GM18858 (cell line): ENCODE measurements around the gene CXCR2.
"Not testable (repeated sequence)": the region's sequence is repeated elsewhere in the genome, so short reads cannot be mapped to it uniquely, and the experiment has no call there.

Experiments
- ATAC-seq: cut with Tn5 transposase; IDR thresholded peaks from one replicate; pipeline ENCODE4 v1.9.1; 2021; ENCODE audit not compliant: unreplicated experiment

The CXCR2 gene

DNA sequence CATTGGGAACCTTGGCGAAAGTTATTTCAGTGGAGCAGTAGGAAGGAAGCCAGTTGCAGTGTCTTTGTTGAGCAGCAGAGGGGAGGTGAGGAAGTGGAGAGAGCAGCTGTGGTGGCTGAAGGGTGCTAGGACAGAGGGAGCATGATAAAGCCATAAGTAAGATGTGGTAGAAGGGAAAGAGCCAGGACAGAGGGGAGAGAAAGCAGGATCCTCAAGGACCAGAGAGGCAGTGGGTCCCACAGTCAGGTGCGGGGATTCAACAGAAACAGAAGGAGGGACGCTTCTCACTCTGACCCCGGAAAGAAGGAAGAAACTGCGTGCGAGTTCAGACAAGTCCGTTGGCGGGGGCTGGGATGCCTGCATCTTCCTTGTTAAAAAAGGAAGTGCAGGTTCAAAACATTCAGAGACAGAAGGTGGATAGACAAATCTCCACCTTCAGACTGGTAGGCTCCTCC lies at the start of gene CXCR2:
Gene CXCR2 (plus strand): TSS at position 403 of the 455 bp plus-strand sequence. CDS start 8,774 bp downstream, outside the sequence.
- no peak for ATAC-seq

DNA sequence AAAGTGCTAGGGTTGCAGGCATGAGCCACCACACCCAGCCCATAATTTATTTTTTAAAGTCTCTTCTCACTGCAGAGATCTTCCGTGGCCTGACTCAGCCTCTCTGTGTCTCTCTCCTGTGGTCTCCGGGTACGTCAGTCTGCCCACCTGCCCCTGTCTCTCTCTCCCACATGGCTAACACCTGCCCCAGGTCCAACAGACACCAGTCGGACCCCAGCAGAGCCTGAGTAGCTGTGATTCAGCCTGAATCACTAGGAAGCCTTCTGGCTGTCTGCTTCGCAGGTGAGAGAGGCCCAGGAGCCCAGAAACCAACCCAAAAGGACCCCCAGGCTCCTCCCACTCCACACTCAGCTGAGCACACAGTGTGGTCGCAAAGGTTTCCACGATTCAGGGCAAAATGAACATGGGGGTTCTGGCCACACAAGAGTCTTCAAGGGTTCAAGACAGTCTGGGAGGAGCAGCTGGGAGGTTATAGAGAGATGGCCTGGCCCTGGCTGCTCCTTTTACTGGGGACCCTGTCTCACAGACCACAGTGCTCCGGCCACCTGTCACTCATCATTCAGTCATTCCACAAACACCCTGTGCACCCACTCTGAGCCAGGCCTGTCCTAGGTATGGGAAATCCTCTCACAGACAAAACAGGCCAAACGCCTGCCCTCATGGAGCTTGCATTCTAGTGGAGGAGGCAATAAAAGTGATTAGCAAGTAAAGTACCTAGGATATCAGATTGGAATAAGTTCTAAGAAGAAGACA lies 48.2 kb upstream of the CXCR2 start:
- no peak for ATAC-seq

DNA sequence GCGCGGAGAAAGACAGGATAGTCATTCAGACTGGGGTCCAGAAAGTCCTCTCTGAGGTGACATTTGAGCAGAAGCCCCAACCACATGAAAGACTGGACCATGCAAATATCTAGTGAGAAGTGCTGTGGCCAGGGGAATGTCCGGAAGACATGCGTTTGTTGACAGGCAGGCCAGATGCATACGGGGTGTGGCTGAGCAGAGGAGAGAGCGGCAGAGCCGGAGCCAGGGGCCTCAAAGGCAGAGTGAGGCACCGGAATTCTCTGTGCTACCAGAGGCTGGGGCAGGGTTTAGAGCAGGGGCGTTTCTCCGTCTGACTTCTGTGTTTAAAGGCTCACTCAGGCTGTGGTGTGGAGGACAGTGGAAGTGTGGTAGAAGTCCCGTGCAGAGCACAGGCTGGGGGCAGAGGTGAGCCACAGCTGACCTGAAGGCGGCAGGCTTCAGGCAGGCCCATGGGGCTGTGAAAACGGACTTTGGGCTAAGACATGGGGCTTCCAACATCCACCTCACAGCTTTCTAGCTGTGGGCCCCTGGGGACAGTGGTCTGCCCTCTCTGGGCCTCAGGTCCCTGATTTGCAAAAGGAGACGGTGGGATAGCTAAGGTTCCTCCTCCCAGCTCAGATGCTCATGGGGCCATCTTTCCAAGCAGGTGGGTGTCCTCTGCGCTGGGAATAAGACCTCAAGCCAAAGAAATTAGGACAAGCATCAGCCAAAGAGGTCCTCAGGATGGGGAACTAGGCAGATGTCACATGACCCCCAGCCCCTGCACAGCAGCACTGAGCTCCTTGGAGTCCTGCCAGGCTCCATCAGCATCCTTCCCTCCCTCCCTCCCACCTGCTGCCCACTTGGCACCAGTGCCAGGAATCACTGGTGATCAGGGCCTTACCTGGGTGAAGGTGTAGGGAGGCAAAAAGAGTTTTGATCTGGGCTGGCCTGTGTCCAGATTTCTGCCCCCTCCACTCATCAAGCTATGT lies 45.6 kb upstream of the CXCR2 start:
- no peak for ATAC-seq

DNA sequence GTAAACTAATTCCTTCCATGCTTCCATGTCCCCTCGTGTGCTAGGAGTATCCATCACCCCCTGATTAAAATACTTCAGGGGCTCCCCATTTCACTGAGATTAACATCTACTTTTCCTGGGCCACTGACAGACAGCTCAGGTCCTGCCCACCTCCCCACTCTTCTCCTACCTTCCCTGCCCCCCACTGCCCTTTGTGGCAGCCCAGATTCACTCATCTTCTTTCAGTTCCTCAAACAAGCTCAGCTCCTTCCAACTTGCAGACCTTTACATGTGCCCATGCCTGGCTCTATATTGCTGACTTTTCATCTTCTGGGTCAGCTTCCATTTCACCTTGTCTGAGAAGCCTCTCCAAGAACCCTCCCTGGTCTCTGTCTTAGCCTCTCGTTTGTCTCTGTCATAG lies 44.8 kb upstream of the CXCR2 start:
- peak; percentile 93 for ATAC-seq

DNA sequence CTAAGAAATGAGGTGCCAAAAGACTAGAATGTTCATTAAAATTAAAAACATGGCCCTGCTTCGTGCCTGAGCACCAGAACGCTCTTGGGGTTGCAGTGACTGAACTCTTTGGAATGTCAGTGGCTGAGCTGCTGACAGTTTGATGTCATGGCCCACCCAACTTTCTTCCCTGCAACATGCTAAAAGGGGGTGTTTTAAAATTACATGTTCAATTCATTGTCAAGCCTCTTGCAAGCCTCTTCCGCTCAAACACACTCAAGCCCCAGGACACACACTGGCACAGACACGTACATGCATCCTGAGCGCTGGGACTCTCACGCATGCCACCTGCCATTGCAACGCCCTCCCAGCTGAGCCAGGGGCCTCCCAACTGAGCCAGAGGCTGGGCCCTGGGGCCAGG lies 44.1 kb upstream of the CXCR2 start:
- no peak for ATAC-seq

DNA sequence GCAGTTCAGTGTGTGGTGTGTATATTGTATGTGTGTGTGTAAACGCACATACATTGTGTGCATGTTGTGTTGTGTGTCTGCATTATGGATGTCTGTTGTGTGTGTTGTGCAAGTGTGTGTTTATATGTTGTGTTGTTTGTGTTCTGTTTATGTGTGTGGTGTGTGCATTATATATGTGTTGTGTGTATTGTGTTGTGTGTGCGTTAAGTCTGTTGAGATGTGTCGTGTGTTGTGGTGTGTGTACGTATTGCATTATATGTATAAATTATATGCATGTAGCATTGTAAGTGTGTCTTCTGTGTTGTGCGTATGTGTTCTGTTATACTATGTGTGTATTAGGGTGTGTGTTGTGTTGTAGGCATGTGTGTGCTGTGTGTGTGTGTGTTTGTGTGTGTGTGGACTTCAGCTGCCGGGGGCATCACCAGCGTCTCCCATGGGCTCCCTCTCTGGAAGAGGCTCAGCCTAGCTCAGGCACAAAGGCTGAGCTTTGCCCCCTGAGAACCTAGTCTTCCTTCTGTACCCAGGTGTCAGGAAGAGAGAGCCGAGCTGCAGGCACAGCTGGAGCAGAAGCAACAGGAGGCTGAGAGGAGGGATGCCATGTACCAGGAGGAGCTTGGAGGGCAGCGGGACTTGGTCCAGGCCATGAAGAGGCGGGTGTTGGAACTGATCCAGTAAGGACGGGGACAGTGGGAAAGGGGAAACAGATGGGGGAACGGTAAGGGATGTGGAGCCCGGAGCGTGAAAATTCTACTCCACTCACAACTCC lies 43.1 kb upstream of the CXCR2 start:
- no peak for ATAC-seq

DNA sequence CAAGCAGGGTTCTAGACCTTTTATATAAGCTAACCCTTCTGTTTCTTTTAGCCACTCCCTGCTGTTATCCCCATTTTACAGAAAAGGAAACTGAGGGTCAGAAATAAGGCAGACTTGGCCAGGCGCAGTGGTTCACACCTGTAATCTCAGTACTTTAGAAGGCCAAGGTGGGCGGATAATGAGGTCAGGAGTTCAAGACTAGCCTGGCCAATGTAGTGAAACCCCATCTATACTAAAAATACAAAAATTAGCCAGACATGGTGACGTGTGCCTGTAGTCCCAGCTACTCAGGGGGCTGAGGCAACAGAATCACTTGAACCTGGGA lies 42.5 kb upstream of the CXCR2 start:
- ATAC-seq: no peak

DNA sequence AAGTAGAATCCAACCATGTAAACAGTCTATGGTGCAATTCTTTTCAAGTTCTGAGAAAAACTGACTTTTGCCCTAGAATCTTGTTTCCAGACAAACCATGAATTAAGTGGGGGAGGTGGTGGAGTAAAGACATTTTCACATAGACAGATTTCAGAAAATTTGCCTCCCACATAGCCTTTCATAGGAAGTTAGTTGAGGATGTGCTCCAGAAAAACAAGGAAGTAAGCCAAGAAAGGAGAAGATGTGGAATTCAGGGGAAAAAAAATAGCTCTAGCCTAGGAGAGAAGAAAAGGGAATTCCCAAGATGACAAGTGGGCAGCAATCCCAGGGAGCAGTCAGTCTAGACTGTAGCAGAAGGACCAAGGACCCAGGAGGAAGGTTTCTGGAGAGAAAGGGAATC lies 39.4 kb upstream of the CXCR2 start:
- no peak for ATAC-seq

DNA sequence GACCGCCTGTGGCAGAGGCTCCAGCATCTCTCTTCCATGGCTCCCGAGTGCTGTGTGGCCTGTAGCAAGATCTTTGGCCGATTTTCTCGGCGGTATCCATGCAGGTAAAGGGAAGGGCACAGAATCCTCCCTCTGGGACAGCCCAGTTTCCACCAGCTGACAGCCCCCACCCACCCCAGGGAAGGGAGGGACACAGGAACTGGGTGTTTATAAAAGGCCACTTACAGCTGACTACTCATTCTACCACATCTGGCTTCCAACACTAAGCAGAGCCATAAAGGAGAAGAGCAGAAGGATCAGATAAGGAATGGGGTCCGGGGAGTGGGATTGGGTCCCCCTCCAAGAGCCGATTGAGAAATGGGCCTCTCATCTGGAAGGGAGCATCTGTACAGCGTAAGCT lies 36.6 kb upstream of the CXCR2 start:
- ATAC-seq: no peak

DNA sequence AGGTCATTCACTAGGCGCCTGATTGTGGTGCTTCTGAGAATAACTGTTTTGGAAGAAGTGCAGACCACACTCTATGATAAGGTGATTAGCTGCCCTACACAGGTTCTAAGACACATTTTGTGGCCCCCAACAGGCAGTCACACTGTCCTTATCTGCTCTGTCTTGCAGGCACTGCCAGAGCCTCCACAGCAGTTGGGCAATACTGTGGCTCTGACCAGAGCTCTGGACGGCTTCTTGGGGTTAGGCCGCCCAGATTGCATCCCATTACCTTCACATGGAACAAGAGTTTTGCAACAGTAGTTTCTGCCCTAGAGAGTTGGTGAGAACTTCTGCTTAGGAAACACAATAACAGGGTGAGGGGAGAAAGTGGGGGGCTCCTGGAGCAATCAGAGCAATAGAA lies 34.1 kb upstream of the CXCR2 start:
- no peak for ATAC-seq

DNA sequence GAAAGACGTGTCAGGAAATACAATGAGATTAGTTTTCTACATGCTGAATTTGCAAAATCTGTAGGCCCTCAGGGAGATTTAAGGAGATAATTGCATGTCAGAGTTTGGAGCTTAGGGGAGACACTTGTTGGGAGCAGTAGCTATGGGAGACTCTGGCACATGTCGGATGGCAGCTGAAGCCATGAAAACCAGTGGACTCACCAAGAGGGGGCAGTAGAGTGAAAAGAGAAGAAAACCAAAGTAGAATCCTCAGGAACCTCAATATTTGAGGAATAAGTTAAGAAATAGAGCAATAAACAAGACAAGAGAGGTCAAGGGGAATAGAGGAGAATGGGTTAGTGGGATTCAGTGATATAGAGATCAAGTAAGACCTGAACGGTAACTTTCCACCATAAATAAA lies 31.9 kb upstream of the CXCR2 start:
- ATAC-seq: no peak

DNA sequence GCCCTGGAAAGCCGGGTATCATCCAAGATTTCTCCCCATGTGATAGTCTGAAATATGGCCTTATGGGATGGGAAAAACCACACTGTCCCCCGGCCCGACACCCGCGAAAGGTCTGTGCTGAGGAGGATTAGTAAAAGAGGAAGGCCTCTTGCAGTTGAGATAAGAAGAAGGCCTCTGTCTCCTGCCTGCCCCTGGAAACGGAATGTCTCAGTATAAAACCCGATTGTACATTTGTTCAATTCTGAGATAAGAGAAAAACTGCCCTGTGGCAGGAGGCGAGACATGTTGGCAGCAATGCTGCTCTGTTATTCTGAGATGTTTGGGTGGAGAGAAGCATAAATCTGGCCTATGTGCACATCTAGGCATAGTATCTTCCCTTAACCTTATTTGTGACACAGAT lies 30.0 kb upstream of the CXCR2 start:
- no peak for ATAC-seq

DNA sequence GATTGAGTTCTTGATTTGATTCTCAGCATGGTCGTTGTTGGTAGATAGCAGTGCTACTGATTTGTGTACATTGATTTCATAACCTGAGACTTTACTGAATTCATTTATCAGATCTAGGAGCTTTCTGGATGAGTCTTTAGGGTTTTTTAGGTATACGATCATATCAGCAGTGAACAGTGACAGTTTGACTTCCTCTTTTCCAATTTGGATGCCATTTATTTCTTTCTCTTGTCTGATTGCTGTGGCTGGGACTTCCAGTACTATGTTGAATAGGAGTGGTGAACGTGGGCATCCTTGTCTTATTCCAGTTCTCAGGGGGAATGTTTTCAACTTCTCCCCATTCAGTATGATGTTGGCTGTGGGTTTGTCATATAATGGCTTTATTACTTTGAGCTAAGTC lies 27.9 kb upstream of the CXCR2 start:
- ATAC-seq: no peak

DNA sequence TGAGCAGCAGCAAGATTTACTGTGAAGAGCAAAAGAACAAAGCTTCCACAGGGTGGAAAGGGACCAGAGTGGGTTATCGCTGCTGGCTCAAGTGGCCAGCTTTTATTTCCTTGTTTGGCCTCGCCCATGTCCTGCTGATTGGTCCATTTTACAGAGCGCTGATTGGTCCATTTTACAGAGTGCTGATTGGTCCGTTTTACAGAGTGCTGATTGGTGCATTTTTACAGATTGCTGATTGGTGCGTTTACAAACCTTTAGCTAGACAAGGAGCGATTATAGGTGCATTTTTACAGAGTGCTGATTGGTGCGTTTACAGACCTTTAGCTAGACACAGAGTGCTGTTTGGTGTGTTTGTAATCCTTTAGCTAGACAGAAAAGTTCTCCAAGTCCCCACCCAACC lies 17.0 kb upstream of the CXCR2 start:
- not testable (repeated sequence) for ATAC-seq

DNA sequence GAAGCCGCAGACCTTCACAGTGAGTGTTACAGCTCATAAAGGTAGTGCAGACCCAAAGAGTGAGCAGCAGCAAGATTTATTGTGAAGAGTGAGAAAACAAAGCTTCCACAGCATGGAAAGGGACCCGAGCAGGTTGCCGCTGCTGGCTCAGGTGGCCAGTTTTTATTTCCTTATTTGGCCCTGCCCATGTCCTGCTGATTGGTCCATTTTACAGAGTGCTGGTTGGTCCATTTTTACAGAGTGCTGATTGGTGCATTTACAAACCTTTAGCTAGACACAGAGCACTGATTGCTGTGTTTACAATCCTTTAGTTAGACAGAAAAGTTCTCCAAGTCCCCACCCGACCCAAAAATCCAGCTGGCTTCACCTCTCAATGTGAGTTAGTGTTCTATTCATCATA lies 4.0 kb upstream of the CXCR2 start:
- ATAC-seq: not testable (repeated sequence)

DNA sequence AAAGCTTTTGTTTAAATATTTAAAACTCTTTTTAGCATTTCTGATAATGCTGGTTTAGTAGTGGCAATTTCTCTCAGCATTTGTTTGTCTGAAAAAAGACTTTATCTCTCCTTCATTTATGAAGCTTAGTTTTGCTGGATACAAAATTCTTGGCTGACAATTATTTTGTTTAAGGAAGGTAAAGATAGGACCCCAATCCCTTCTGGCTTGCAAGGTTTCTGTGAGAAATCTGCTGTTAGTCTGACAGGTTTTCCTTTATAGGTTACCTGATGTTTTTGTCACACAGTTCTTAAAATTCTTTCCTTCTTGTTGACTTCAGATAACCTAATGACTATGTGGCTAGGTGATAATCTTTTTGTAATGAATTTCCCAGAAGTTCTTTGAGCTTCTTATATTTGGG lies 3.5 kb upstream of the CXCR2 start:
- not testable (repeated sequence) for ATAC-seq

DNA sequence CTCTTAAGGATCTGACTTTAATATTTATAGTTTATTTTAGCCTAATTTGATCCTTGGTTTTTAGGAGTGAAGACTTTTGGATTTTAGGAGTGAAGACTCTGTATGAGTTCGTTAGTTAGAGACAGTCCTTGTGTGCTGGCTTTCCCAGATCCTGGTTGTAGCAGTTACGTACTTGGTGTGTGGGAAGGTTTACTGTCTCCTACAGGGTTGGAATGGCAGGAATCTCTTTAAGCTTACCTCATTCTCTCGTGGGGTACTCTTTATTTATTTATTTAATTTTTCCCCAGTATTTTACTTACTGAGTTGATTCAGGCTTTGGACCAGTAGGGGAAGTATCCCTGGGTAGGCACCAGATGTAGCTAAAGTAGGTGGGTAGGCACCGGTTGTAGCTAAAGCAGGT lies 1.8 kb upstream of the CXCR2 start:
- no peak for ATAC-seq

DNA sequence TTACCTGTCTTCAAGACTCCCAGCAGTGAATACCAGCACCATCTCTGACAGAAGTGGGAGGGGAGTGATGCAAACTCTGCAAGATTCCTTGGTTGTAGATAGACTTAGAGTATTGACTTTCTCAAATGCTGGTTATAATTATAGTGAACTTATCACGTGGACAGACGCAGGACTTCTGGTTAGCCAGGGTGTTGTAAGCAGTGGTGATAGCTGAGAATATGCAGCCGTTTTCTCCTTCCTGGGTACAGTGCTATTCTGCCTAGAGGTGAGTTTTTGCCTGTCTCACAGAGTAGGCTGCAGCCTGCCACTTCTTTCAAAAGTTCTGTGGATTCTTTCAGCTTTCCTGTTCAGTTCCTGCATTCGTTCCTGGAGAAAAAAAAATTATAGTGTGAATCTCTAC lies 733 bp upstream of the CXCR2 start:
- no peak for ATAC-seq

DNA sequence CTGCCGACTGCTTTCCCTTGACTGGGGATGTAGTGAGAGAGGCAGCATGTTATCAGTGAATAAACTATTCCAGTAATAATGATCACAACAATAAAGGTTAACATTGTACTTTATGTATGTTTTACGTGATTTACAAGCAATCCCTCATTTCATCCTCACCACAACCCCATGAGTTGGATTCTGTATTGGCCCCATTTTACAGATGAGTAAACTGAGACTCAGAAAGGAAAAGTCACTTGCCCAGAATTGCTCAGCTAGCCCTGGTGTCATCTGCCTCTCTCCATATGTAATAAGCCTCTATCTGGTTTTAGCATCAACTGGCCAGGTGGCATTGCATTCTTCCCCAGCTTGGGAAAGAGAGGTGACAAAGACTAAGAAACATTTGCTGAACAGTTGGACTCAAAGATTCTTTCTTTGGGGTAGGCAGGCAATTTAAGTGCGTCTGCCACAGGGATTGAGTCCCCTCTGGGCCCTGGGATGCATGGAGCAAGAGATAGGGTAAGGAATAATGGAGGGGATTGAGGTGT lies 2.2 kb downstream of the CXCR2 start:
- ATAC-seq: no peak

DNA sequence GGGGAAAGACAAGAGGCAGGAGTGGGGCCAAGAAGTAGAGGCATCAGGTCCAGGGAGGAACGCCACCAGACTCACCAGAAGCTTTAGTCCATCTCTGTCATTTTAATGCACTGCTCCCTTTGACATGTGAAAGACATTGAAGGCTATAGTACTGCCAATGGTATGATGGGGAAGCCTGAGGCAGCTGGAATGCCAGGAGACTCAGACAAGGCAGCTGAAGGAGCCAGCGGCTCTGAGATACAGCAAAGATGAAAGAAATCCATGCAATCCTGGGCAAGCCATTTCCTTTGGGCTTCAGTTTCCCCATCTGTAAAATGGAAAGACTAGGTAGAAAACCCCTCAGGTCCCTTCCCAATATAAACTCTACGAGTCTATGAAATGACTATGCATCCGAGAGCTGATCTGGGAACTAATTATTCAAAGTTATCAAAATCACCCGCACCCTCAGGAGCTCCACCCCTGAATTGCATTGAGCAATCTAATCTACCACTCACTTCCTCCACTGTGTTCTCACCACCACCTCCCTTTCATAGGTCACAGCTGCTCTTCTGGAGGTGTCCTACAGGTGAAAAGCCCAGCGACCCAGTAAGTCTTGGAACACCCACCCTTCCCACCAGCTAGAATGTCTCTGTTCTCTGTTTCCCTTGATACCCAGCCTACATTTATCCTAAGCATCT lies 3.1 kb downstream of the CXCR2 start:
- ATAC-seq: no peak
